ENCODE data around the gene SLC9A9. TPM values are rescaled to one million over a fixed set of nuclear protein-coding genes. Genes with fewer than 3 reads are reported as not detected.

SLC9A9 gene
- total RNA-seq, 2 donors from 2014 or later = 29.6 to 60.1 TPM

DNA sequence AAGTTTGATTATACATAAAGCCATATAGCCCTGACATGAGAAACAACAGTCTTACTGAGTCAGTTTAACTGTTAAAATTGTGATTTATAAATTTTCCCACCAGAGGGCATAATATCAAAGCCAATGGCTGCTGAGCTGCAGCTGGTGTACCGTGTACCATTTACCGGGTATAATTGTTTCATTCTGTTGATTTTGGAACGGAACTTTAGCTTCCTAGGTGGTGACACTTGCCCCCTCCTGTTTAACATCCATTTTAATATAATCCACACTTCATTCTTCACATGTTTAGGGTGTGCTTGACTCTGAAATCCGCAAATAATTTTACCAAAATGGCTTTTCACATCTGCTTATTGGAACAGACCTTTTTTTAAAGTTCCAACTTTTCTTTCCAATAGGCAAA is 72.8 kb downstream of the SLC9A9 start:
- no peak overlapping the region for H3K27ac ChIP-seq
- H3K4me1 ChIP-seq (ENCODE audit: control insufficient read depth in 1 of 2, low read depth in 2 of 2) = peaks cover 0 to 21% of the 10 kb centered on the region in 2 donors
- no peaks in the 10 kb centered on the region for H3K36me3 ChIP-seq
- H3K4me3 ChIP-seq = peak overlapping the region; percentile 54
- TF ChIP-seq, protein P1, sequence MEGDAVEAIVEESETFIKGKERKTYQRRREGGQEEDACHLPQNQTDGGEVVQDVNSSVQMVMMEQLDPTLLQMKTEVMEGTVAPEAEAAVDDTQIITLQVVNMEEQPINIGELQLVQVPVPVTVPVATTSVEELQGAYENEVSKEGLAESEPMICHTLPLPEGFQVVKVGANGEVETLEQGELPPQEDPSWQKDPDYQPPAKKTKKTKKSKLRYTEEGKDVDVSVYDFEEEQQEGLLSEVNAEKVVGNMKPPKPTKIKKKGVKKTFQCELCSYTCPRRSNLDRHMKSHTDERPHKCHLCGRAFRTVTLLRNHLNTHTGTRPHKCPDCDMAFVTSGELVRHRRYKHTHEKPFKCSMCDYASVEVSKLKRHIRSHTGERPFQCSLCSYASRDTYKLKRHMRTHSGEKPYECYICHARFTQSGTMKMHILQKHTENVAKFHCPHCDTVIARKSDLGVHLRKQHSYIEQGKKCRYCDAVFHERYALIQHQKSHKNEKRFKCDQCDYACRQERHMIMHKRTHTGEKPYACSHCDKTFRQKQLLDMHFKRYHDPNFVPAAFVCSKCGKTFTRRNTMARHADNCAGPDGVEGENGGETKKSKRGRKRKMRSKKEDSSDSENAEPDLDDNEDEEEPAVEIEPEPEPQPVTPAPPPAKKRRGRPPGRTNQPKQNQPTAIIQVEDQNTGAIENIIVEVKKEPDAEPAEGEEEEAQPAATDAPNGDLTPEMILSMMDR (IDR thresholded peaks at IDR 0.05) = peak; percentile 46
- no peaks in the 10 kb centered on the region for H3K9me3 ChIP-seq
- no peak for DNase-seq (ENCODE audit: low spot score)
- no peak for ATAC-seq (ENCODE audit: insufficient number of reproducible peaks, low FRiP score, low read depth)
- H3K27me3 ChIP-seq (replicated peaks; ENCODE audit: insufficient read depth) = no peaks in the 10 kb centered on the region

DNA sequence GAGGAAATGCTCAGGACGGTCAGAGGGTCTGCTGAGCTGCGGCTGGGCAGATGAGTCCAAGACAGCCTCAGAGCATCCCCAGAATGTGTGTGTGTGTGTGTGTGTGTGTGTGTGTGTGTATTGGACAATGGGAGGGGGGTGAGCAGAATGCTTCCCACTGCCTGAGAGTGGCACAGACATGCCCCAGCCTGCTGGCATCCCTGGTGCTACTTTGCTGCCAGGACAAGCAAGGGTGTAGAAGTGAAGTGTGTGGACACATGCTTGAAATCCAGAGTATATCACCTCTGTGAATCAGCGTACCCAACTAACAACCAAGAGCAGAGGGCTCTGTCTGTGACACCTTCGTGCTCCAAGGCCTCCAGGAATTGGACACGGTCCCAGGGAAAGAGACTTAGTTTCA is 76.3 kb downstream of the SLC9A9 start:
- Histone ChIP-seq H3K4me3 (no peak overlapping the region), H3K27ac (no peak overlapping the region), H3K9me3 (no peaks in the 10 kb centered on the region), H3K36me3 (no peaks in the 10 kb centered on the region), H3K27me3 (replicated peaks; ENCODE audit: insufficient read depth) (no peaks in the 10 kb centered on the region), H3K4me1 (ENCODE audit: control insufficient read depth in 1 of 2, low read depth in 2 of 2) (peaks cover 0 to 21% of the 10 kb centered on the region in 2 donors)
- TF ChIP-seq, protein P1 (IDR thresholded peaks at IDR 0.05) = no peak
- DNase-seq (ENCODE audit: low spot score) (no peak), ATAC-seq (ENCODE audit: insufficient number of reproducible peaks, low FRiP score, low read depth) (no peak)

DNA sequence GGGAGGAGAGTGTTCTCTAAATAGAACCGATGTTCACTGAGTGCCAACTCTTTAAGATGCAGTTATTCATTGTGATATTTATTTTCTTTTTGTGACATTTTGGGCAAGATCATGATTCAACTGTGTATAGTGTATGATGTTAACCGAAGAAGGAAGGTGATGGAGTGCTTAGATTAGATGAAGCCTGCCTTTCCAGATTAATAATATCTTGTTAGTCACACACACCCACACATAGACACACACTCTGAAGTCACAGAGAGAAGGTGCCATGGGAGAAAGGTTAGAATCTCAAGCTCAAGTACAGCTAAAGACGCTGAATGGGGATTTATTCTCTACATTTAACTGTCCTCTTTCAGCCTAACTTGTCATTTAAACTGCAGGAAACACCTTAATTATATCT is 77.0 kb downstream of the SLC9A9 start:
- no peak for DNase-seq (ENCODE audit: low spot score)
- Histone ChIP-seq H3K36me3 (no peaks in the 10 kb centered on the region), H3K4me3 (no peak overlapping the region), H3K27ac (no peak overlapping the region), H3K27me3 (replicated peaks; ENCODE audit: insufficient read depth) (no peaks in the 10 kb centered on the region), H3K9me3 (no peaks in the 10 kb centered on the region), H3K4me1 (ENCODE audit: control insufficient read depth in 1 of 2, low read depth in 2 of 2) (peaks cover 0 to 20% of the 10 kb centered on the region in 2 donors)
- ATAC-seq (ENCODE audit: insufficient number of reproducible peaks, low FRiP score, low read depth) = no peak
- TF ChIP-seq, protein P1 (IDR thresholded peaks at IDR 0.05) = no peak

DNA sequence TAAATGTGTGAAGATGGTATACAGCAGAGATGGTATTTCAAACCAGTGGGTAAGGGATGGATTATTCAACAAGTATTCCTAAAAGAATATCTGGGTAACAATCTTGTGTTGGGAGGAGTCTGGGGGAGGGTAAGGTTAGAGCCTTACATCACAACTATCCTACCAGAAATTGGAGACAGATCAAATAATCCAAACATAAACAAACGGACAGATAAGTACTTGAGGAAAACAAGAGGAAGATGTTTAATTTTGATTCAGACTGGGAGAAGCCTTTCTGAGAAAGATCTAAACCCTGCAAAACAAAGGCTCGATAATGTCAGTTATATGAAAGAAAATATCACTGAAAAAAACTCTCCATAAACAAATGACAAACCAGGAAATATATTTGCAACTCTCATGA is 77.9 kb downstream of the SLC9A9 start:
- Histone ChIP-seq H3K4me1 (ENCODE audit: control insufficient read depth in 1 of 2, low read depth in 2 of 2) (peaks cover 0 to 14% of the 10 kb centered on the region in 2 donors), H3K9me3 (no peaks in the 10 kb centered on the region), H3K27ac (no peak overlapping the region), H3K4me3 (no peak overlapping the region), H3K27me3 (replicated peaks; ENCODE audit: insufficient read depth) (no peaks in the 10 kb centered on the region), H3K36me3 (no peaks in the 10 kb centered on the region)
- TF ChIP-seq, protein P1 (IDR thresholded peaks at IDR 0.05) = no peak
- DNase-seq (ENCODE audit: low spot score) (no peak), ATAC-seq (ENCODE audit: insufficient number of reproducible peaks, low FRiP score, low read depth) (no peak)

DNA sequence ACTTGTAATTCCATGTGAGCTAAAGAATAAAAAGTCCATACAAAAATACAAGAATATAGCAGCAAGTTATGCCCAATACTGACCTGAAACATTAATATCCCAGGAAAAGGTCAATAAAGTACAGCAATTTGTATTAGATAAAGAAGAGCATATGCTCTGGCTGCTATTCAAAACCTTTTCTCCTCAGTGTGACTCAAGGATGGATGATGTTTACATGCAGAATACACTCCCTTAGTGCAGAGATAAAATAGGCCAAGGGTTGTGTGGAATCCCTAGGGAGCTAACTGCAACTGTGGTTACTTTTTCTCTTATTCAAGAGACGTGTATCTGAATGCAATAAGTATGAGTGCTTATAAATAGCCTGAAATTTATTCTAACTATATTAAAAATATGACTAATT is 78.7 kb downstream of the SLC9A9 start:
- ATAC-seq (ENCODE audit: insufficient number of reproducible peaks, low FRiP score, low read depth) (no peak), DNase-seq (ENCODE audit: low spot score) (no peak)
- H3K27me3 ChIP-seq (replicated peaks; ENCODE audit: insufficient read depth) = no peaks in the 10 kb centered on the region
- H3K4me1 ChIP-seq (ENCODE audit: control insufficient read depth in 1 of 2, low read depth in 2 of 2) = peaks cover 0 to 11% of the 10 kb centered on the region in 2 donors
- H3K4me3 ChIP-seq = no peak overlapping the region
- TF ChIP-seq, protein P1 (IDR thresholded peaks at IDR 0.05) = no peak
- H3K27ac ChIP-seq = no peak overlapping the region
- H3K36me3 ChIP-seq = no peaks in the 10 kb centered on the region
- no peaks in the 10 kb centered on the region for H3K9me3 ChIP-seq
